Adrenal gland (tissue), 5 donors: ENCODE results near the gene RIN2.

Source experiments
- CTCF ChIP-seq, 6 experiments: fragments of 450-650 bp in 4 of 6; fragments of 200-600 bp in 2 of 6; sonication (generic) in 1 of 6; IDR thresholded peaks; 1 replicate in 5 of 6; 2 replicates in 1 of 6; pipeline versions ENCODE4 v1.5.1 to v1.8.0; 2016 to 2021; ENCODE audit warnings: antibody characterized with exemption in 6 of 6, mild to moderate bottlenecking in 2 of 6, moderate library complexity in 1 of 6
- POLR2A ChIP-seq, 2 donors: fragments of 450-650 bp; IDR thresholded peaks; one replicate each; pipeline ENCODE4 v1.6.1; 2017; ENCODE audit warnings: antibody characterized with exemption in 2 of 2, mild to moderate bottlenecking in 2 of 2, moderate library complexity in 1 of 2
- donor health status: DM: no; HTN: no; CAD: no.

GRCh38 chr20:19718880-19719279, 39.2 kb upstream of the RIN2 start:
- no peak for TF ChIP-seq POLR2A (IDR thresholded peaks at IDR 0.05)
- no peak for TF ChIP-seq CTCF (IDR thresholded peaks at IDR 0.05)
